Central memory CD8-positive, alpha-beta T cell (primary cell): ENCODE results near the gene GPR132.
"Not testable (repeated sequence)": the region's sequence is repeated elsewhere in the genome, so short reads cannot be mapped to it uniquely, and the experiment has no call there.

Experiments
- ATAC-seq: fragments of 150-1000 bp; cut with Tn5 transposase; replicated peaks from 2 replicates; pipeline ENCODE4 v1.10.0; 2022; ENCODE audit warnings: mild to moderate bottlenecking, moderate FRiP score, moderate number of reproducible peaks; ENCODE audit not compliant: poor library complexity, severe bottlenecking; ENCODE audit errors: extremely low read depth
- DNase-seq, 2 donors: peaks; one replicate each; pipeline ENCODE4 v3.0.0; 2021; ENCODE audit warnings: low spot score in 2 of 2
- H3K27ac Mint-ChIP-seq: one replicate; pipeline ENCODE4 v1.8.0; 2022; ENCODE audit warnings: low read depth, mild to moderate bottlenecking, moderate library complexity, mixed read lengths
- H3K27me3 Mint-ChIP-seq: one replicate; pipeline ENCODE4 v1.8.0; 2022; ENCODE audit warnings: mixed read lengths
- H3K36me3 Mint-ChIP-seq: one replicate; pipeline ENCODE4 v1.8.0; 2022; ENCODE audit warnings: mild to moderate bottlenecking, moderate library complexity, mixed read lengths; ENCODE audit not compliant: insufficient read depth
- H3K4me1 Mint-ChIP-seq: one replicate; pipeline ENCODE4 v1.8.0; 2022; ENCODE audit warnings: mixed read lengths
- H3K4me3 Mint-ChIP-seq: one replicate; pipeline ENCODE4 v1.8.0; 2022; ENCODE audit warnings: mild to moderate bottlenecking, moderate library complexity, mixed read lengths
- H3K9me3 Mint-ChIP-seq: one replicate; pipeline ENCODE4 v1.8.0; 2022; ENCODE audit warnings: mixed read lengths

Gene GPR132

GRCh38 chr14:105034315-105035039 lies 30.8 kb downstream of the GPR132 start:
- H3K9me3 Mint-ChIP-seq, result no peaks in the 10 kb centered on the region
- H3K27ac Mint-ChIP-seq, result peak overlapping the region; percentile 96
- ATAC-seq (no peak), DNase-seq (no peak)
- H3K4me3 Mint-ChIP-seq, result peak overlapping the region; percentile 91
- no peaks in the 10 kb centered on the region for H3K27me3 Mint-ChIP-seq
- H3K4me1 Mint-ChIP-seq, result peaks cover 14% of the 10 kb centered on the region
- H3K36me3 Mint-ChIP-seq, result peaks cover 7% of the 10 kb centered on the region

GRCh38 chr14:105033412-105033900 lies 31.8 kb downstream of the GPR132 start:
- ATAC-seq, result peak; percentile 43
- H3K27me3 Mint-ChIP-seq, H3K9me3 Mint-ChIP-seq, DNase-seq, H3K36me3 Mint-ChIP-seq: not testable (repeated sequence)
- Mint-ChIP-seq H3K27ac (peak overlapping the region; percentile 96), H3K4me3 (peak overlapping the region; percentile 91), H3K4me1 (peaks cover 14% of the 10 kb centered on the region)

DNA sequence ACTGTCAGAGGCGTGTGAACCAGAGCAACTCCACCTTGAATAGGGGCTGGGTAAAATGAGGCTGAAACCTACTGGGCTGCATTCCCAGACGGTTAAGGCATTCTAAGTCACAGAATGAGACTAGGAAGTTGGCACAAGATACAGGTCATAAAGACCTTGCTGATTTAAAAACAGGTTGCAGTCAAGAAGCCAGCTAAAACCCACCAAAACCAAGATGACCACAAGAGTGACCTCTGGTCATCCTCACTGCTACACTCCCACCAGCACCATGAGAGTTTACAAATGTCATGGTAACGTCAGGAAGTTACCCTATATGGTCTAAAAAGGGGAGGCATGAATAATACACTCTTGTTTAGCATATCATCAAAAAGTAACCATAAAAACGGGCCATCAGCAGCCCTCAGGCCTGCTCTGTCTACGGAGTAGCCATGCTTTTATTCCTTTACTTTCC lies 32.8 kb downstream of the GPR132 start:
- Mint-ChIP-seq H3K4me1 (peaks cover 14% of the 10 kb centered on the region), H3K4me3 (peak overlapping the region; percentile 91)
- not testable (repeated sequence) for H3K27me3 Mint-ChIP-seq, H3K36me3 Mint-ChIP-seq, DNase-seq, H3K27ac Mint-ChIP-seq, ATAC-seq, H3K9me3 Mint-ChIP-seq

DNA sequence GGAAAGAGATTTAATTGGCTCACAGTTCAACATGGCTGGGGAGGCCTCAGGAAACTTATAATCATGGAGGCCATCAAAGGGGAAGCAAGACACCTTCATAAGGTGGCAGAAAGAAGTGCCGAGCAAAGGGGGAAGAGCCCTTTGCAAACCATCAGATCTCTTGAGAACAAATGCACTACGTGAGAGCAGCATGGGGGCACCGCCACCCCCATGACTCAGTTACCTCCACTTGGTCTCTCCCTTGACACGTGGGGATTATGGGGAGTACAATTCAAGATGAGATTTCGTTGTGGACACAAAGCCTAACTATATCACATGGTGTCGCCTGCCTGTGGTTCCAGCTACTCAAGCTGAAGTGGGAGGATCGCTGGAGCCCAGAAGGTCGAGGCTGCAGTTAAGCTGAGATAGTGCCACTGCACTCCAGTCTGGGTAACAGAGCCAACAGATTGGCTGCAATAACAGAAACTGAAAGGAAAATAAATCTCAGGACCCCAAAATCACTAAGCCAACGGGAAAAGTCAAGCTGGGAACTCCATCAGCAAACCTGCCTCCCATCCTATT lies 34.3 kb downstream of the GPR132 start:
- no peaks in the 10 kb centered on the region for H3K9me3 Mint-ChIP-seq
- H3K4me1 Mint-ChIP-seq, result peaks cover 19% of the 10 kb centered on the region

DNA sequence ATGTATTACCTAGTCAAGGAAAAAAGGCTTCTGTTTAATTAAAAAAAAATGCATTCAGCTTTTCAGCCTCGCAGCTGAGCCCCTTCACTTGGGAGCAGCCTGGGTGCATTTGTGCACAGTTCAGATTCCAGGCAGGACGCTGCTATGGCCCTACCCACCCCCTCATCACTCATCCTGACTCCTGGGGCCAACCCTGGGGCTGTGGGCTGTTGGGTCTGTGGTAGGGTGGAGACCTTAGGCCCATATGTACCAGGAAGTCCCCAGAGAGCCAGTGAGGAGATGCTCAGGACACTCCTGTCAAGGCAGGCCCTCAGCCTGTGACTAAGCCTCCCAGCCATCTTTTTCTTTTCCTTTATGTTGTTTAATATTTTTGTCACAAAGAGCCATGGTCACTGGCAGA lies 35.0 kb downstream of the GPR132 start:
- Mint-ChIP-seq H3K9me3 (no peaks in the 10 kb centered on the region), H3K4me3 (no peak overlapping the region), H3K4me1 (peaks cover 21% of the 10 kb centered on the region), H3K27me3 (no peaks in the 10 kb centered on the region), H3K27ac (no peak overlapping the region), H3K36me3 (peaks cover 5% of the 10 kb centered on the region)
- ATAC-seq (no peak), DNase-seq (no peak)

More for the DNA sequence above, 34.3 kb downstream of the GPR132 start:
- DNase-seq (no peak), ATAC-seq (no peak)
- H3K4me3 Mint-ChIP-seq, result no peak overlapping the region
- H3K36me3 Mint-ChIP-seq, result peaks cover 5% of the 10 kb centered on the region
- no peak overlapping the region for H3K27ac Mint-ChIP-seq
- no peaks in the 10 kb centered on the region for H3K27me3 Mint-ChIP-seq

DNA sequence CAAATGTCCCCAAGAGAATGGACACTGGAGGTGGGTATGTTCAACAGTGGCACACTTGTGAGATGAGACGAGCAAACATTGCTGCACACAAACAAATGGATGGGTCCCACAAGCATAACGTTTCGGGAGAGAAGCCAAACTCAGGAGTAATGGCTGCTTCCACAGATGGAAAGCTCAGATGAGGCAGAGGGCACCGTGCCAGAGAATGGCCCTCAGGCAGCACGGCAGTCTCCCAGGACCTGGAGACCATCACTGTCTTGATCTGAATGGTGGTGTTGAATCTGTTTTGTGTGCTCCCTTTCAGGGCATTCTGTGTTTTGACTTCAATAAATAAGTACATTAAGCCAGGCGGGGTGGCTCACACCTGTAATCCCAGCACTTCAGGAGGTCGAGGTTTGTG lies 35.8 kb downstream of the GPR132 start:
- H3K27ac Mint-ChIP-seq, result no peak overlapping the region
- H3K4me1 Mint-ChIP-seq, result peaks cover 21% of the 10 kb centered on the region
- ATAC-seq (no peak), DNase-seq (no peak)
- no peak overlapping the region for H3K4me3 Mint-ChIP-seq
- no peaks in the 10 kb centered on the region for H3K27me3 Mint-ChIP-seq
- H3K9me3 Mint-ChIP-seq, result no peaks in the 10 kb centered on the region
- peaks cover 6% of the 10 kb centered on the region for H3K36me3 Mint-ChIP-seq

DNA sequence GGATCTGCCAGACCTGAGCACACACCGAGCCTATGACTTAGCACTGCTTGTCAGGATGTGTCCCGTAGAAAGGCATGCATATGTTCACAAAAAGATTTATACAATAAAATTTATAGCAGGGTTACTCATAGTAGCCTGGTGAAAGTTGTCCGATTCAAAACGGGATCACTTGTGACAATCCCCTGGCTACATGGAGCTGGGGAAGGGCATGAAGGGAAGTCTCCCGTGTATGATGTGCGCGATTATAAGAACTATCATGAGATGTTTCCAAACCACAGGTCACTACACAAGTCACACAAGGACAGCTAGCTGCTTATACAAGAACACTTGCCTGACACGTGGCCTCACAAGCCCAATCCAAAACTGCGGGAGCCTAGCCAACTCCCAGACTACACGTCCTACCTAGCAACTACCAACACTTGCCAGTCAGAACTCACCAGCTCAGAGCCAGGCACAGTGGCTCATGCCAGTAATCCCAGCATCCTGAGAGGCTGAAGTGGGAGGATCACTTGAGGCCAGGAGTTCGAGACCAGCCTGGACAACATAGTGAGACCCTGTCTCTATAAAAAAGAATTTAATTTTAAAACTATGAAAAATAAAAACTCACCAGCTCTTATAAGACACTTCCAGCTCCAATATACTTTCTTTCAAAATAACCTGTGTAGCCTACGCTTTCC lies 36.8 kb downstream of the GPR132 start:
- no peak overlapping the region for H3K4me3 Mint-ChIP-seq
- peaks cover 5% of the 10 kb centered on the region for H3K36me3 Mint-ChIP-seq
- no peak for DNase-seq
- peaks cover 12% of the 10 kb centered on the region for H3K4me1 Mint-ChIP-seq
- no peaks in the 10 kb centered on the region for H3K27me3 Mint-ChIP-seq
- H3K9me3 Mint-ChIP-seq, result no peaks in the 10 kb centered on the region
- no peak overlapping the region for H3K27ac Mint-ChIP-seq
- ATAC-seq, result no peak

DNA sequence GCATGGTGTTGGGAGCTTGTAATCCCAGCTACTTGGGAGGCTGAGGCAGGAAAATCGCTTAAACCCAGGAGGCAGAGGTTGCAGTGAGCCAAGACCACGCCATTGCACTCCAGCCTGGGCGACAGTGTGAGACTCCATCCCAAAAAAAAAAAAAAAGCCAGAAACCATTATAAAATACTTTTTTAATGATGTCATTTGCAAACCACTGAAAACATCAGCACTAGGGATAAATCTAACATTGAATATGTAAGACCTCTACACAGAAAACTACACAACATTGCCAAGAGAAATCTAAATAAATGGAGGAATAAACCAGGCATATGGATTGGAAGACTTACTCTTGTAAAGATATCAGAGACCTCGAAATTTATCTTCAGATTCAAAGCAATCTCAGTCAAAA lies 37.5 kb downstream of the GPR132 start:
- not testable (repeated sequence) for H3K27me3 Mint-ChIP-seq, H3K4me1 Mint-ChIP-seq, ATAC-seq, H3K9me3 Mint-ChIP-seq, H3K36me3 Mint-ChIP-seq, H3K27ac Mint-ChIP-seq, DNase-seq, H3K4me3 Mint-ChIP-seq

GRCh38 chr14:105026802-105027563 lies 38.2 kb downstream of the GPR132 start:
- DNase-seq, result no peak

GRCh38 chr14:105026033-105026785 lies 39.0 kb downstream of the GPR132 start:
- DNase-seq (no peak), ATAC-seq (no peak)
- peaks cover 12% of the 10 kb centered on the region for H3K36me3 Mint-ChIP-seq
- H3K27me3 Mint-ChIP-seq, result no peaks in the 10 kb centered on the region
- peak overlapping the region; percentile 83 for H3K27ac Mint-ChIP-seq
- peak overlapping the region; percentile 54 for H3K4me3 Mint-ChIP-seq
- H3K4me1 Mint-ChIP-seq, result peaks cover 15% of the 10 kb centered on the region
- H3K9me3 Mint-ChIP-seq, result no peaks in the 10 kb centered on the region

More at GRCh38 chr14:105026802-105027563, 38.2 kb downstream of the GPR132 start:
- no peaks in the 10 kb centered on the region for H3K9me3 Mint-ChIP-seq
- peak overlapping the region; percentile 83 for H3K27ac Mint-ChIP-seq
- no peak overlapping the region for H3K4me3 Mint-ChIP-seq
- H3K27me3 Mint-ChIP-seq, result no peaks in the 10 kb centered on the region
- peaks cover 5% of the 10 kb centered on the region for H3K36me3 Mint-ChIP-seq
- peaks cover 8% of the 10 kb centered on the region for H3K4me1 Mint-ChIP-seq
- no peak for ATAC-seq

DNA sequence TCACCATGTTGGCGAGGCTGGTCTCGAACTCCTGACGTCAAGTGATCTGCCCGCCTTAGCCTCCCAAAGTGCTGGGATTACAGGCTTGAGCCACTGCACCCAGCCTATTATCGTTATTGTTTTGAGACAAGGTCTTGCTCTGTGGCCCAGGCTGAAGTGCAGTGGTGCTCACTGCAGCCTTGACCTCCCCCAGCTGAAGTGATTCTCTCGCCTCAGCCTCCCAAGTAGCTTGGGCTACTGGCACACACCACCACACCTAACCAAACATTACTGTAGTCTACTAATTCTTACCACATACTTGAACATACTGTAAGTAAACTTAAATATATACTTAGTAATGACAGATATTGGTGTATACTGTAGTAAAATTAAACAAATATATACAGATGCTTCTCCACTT lies 39.8 kb downstream of the GPR132 start:
- no peaks in the 10 kb centered on the region for H3K27me3 Mint-ChIP-seq
- H3K4me1 Mint-ChIP-seq, result peaks cover 15% of the 10 kb centered on the region
- H3K4me3 Mint-ChIP-seq, result peak overlapping the region; percentile 36
- DNase-seq, result no peak
- peak overlapping the region; percentile 83 for H3K27ac Mint-ChIP-seq
- no peak for ATAC-seq
- H3K36me3 Mint-ChIP-seq, result peaks cover 12% of the 10 kb centered on the region
- no peaks in the 10 kb centered on the region for H3K9me3 Mint-ChIP-seq
